Colonic mucosa (tissue), 4 donors: ENCODE data around the gene ANKRD52. TPM values are rescaled to one million over a fixed set of nuclear protein-coding genes. Genes with fewer than 3 reads are reported as not detected.
"Not testable (repeated sequence)": the region's sequence is repeated elsewhere in the genome, so short reads cannot be mapped to it uniquely, and the experiment has no call there.

Source experiments
- DNase-seq: peaks from one replicate; pipeline ENCODE4 v3.0.0-alpha.2; 2020
- H3K27ac ChIP-seq: fragments of 200-600 bp; one replicate; pipeline ENCODE4 v1.8.0; 2021
- H3K27me3 ChIP-seq: fragments of 200-600 bp; one replicate; pipeline ENCODE4 v1.8.0; 2021
- H3K36me3 ChIP-seq: fragments of 200-600 bp; one replicate; pipeline ENCODE4 v1.8.0; 2021
- H3K4me1 ChIP-seq: fragments of 200-600 bp; one replicate; pipeline ENCODE4 v1.8.0; 2021; ENCODE audit warnings: mild to moderate bottlenecking
- H3K4me3 ChIP-seq: fragments of 200-600 bp; one replicate; pipeline ENCODE4 v1.8.0; 2021
- H3K9ac ChIP-seq, 2 donors: one replicate each; pipeline ENCODE4 v1.7.0; 2013; ENCODE audit warnings: control low read depth in 2 of 2, low read depth in 2 of 2, low read length in 2 of 2
- H3K9me3 ChIP-seq: fragments of 200-600 bp; one replicate; pipeline ENCODE4 v1.8.0; 2021
- CTCF ChIP-seq: fragments of 200-600 bp; IDR thresholded peaks from one replicate; pipeline ENCODE4 v1.8.0; 2022; ENCODE audit warnings: antibody characterized with exemption, mild to moderate bottlenecking
- intact Hi-C: fragments of 100-400 bp; cut with DNase I; formaldehyde crosslinking; loops from one replicate; pipeline ENCODE4 v1.14.1; 2022
- total RNA-seq, 2 donors: library from RNA; stranded (reverse); fragmentation: NEBNext Ultra II Directional in 1 of 2; extraction: Animal tissue kit (Norgen Biotek cat#: 25700) in 1 of 2; gene quantifications; one replicate each; pipeline ENCODE4 v1.2.1, GENCODE V29; 2021
- donor health status: healthy.
- donor health status: DM: no; HTN: no; CAD: no.
- donor health status: DM: no; HTN: no; CAD: no.

The ANKRD52 gene
- total RNA-seq, 2 donors from 2014 or later: 39.3 to 57.7 TPM

DNA sequence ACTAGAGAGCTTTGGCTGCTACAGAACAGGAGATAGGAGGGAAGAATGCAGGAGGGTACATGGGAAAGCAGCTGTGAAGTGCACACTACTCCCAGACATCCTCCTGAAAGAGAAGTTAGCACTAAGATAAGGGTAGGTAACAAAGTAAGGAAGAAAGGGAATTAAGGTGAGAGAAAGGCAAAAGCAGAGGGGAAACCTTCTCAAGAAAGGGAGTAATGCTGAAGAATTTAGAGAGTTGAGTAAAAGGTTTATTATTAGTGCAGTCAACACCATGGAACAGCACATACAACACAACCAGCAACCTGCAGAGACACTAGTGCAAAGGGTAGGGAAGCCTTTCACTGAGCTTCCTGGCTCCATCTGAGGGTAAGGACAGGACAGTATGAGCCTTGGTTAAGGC is 53.9 kb downstream of the ANKRD52 start:
- Histone ChIP-seq H3K4me3 (no peak overlapping the region), H3K9me3 (no peaks in the 10 kb centered on the region), H3K27ac (no peak overlapping the region), H3K36me3 (peaks cover 11% of the 10 kb centered on the region), H3K9ac (no peak overlapping the region), H3K27me3 (no peaks in the 10 kb centered on the region), H3K4me1 (no peaks in the 10 kb centered on the region)
- no peak for DNase-seq
- intact Hi-C loops: loop anchor here (10.0 kb wide), 1 partner anchor 91 kb away; no protein-coding TSS in a partner anchor
- TF ChIP-seq CTCF: no peak

- Histone ChIP-seq H3K27me3 (no peaks in the 10 kb centered on the region), H3K36me3 (peaks cover 6% of the 10 kb centered on the region), H3K4me1 (no peaks in the 10 kb centered on the region), H3K9me3 (no peaks in the 10 kb centered on the region), H3K27ac (no peak overlapping the region), H3K9ac (no peak overlapping the region), H3K4me3 (no peak overlapping the region)
- DNase-seq: no peak
- intact Hi-C loops: loop anchor here (10.0 kb wide), 1 partner anchor 92 kb away; no protein-coding TSS in a partner anchor
- TF ChIP-seq CTCF: no peak
Measured at GRCh38 chr12:56202838-56203237, 55.3 kb downstream of the ANKRD52 start.

GRCh38 chr12:56202366-56202765 is 55.8 kb downstream of the ANKRD52 start:
- H3K9me3 ChIP-seq: no peaks in the 10 kb centered on the region
- no peak for TF ChIP-seq CTCF

GRCh38 chr12:56198836-56199235 is 59.3 kb downstream of the ANKRD52 start:
- Histone ChIP-seq H3K27ac (no peak overlapping the region), H3K9me3 (no peaks in the 10 kb centered on the region), H3K36me3 (no peaks in the 10 kb centered on the region), H3K27me3 (no peaks in the 10 kb centered on the region), H3K4me1 (no peaks in the 10 kb centered on the region), H3K9ac (no peak overlapping the region), H3K4me3 (no peak overlapping the region)
- intact Hi-C loops: no loop called here
- TF ChIP-seq CTCF: no peak
- DNase-seq: no peak

More at GRCh38 chr12:56202366-56202765, 55.8 kb downstream of the ANKRD52 start:
- Histone ChIP-seq H3K4me3 (no peak overlapping the region), H3K4me1 (no peaks in the 10 kb centered on the region), H3K27ac (no peak overlapping the region), H3K9ac (no peak overlapping the region), H3K27me3 (no peaks in the 10 kb centered on the region), H3K36me3 (peaks cover under 1% of the 10 kb centered on the region)
- DNase-seq: no peak
- intact Hi-C loops: loop anchor here (10.0 kb wide), 1 partner anchor 92 kb away; no protein-coding TSS in a partner anchor

DNA sequence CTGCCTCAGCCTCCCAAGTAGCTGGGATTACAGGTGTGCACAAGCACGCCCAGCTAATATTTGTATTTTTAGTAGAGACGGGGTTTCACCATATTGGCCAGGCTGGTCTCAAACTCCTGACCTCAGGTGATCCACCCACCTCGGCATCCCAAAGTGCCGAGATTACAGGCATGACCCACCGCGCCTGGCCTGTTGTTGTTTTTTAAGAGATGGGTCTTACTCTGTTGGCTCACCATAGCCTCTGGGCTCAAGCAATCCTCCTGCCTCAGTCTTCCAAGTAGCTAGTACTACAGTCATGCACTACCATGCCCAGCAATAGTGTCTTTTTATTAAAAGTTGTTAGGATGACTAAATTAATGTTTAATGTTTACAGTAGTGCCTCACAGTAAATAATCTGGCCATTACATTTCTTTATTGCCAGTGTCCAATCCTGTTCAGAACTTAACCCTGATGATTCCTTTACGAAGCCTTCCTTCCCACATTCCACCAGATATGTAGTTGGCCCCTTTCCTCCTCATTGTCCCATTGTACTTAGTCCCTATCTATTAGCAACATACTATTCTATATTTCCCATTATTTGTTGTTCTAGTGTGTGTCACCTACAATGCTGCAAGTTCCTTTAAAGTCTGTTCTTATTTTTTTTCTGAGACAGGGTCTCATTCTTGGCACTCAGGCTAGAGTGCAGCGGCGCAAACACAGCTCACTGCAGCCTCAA is 60.1 kb downstream of the ANKRD52 start:
- no peak for DNase-seq
- no peaks in the 10 kb centered on the region for H3K4me1 ChIP-seq
- H3K9ac ChIP-seq: no peak overlapping the region
- no peaks in the 10 kb centered on the region for H3K9me3 ChIP-seq
- H3K27me3 ChIP-seq: no peaks in the 10 kb centered on the region
- no peak overlapping the region for H3K27ac ChIP-seq
- no peak overlapping the region for H3K4me3 ChIP-seq
- H3K36me3 ChIP-seq: no peaks in the 10 kb centered on the region
- TF ChIP-seq CTCF: no peak
- intact Hi-C loops: no loop called here

- H3K4me1 ChIP-seq, H3K4me3 ChIP-seq, H3K9me3 ChIP-seq, H3K27ac ChIP-seq, H3K27me3 ChIP-seq, DNase-seq, H3K36me3 ChIP-seq, H3K9ac ChIP-seq, intact Hi-C loops: not testable (repeated sequence)
Measured at GRCh38 chr12:56196818-56197550, 61.2 kb downstream of the ANKRD52 start.
